Ramos (cell line): ENCODE measurements around the gene L1CAM.

Experiments
- in situ Hi-C: fragments of 300-500 bp; cut with MboI; formaldehyde crosslinking; loops from one replicate; pipeline ENCODE4 v1.14.3; 2022; ENCODE audit warnings: low sequenced_read_pairs; ENCODE audit not compliant: unreplicated experiment

L1CAM gene

GRCh38 chrX:153867671-153868070 is 18.3 kb downstream of the L1CAM start:
- in situ Hi-C loops: no loop called here

GRCh38 chrX:153867139-153867538 is 18.8 kb downstream of the L1CAM start:
- in situ Hi-C loops: no loop called here

- in situ Hi-C loops: no loop called here
Measured at GRCh38 chrX:153866302-153867019, 19.5 kb downstream of the L1CAM start.

DNA sequence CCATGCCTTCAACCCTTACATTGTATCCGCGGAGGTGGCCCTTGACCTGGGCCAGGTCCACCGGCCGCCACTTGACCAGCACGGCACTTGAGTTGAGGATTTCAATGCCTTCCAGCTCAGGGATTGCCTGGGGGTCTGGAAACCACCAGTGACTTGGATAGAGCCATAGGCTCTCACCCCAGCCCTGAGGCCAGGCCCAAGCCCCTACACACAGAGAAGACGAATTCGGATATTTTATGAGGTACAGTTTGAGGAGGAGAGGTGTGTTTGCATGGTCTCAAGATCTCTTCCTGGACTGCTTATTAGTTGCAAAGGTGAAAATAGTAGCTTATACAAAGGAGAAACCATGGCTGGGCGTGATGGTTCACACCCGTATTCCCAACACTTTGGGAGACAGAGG is 20.3 kb downstream of the L1CAM start:
- in situ Hi-C loops: no loop called here

DNA sequence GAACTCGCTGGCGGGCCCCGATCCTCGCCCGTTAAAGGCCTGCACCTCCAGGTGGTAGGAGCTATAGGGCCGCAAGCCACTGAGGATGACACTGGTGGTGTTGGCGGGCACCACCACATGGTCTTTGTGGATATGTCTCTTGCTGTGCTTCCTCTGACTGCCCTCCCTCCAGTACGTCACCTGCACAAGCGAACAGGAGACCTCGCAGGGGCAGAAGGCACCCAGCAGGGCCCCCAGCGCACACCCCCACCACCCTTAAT is 20.7 kb downstream of the L1CAM start:
- in situ Hi-C loops: no loop called here

DNA sequence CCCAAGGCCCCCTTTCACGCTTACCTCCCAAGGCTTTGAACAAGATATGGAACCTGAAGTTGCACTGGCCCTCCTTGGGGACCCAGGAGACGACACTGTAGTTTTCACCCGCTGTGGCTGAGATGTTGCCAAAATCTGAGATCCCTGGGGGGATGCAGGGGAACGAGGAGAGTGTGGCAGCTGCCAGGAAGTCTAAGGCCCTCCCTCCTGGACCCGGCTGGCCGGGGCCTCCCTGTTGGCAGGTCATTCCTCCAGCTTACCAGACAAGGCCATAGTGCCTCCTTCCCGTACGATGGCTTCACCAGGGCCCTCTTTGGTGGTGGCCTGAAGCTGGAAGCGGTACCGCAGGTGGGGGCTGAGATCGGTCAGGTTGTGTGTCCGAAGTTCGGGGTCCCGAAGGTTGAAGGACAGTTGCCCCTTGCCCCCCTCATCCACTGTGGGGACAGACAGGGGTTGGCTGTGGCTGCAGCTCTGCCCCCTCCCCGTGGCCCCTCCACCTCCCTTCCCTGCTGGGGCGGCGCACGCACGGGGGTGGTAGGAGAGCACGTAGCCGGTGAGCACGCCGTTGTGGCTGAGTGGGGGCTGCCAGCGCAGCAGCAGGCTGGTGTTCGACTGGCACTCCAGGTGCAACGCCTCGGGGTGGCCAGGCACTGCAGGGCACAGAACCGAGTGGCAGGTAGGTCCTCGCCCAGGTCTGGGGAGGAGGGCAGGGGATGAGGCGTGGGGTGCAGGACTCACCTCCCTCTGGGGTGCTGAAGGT is 21.2 kb downstream of the L1CAM start:
- in situ Hi-C loops: no loop called here

GRCh38 chrX:153864101-153864500 is 21.9 kb downstream of the L1CAM start:
- in situ Hi-C loops: no loop called here

GRCh38 chrX:153863251-153863991 is 22.6 kb downstream of the L1CAM start:
- in situ Hi-C loops: no loop called here

- in situ Hi-C loops: no loop called here
Measured at GRCh38 chrX:153862369-153863250, 23.4 kb downstream of the L1CAM start.

GRCh38 chrX:153861733-153862310 is 24.2 kb downstream of the L1CAM start:
- in situ Hi-C loops: no loop called here

DNA sequence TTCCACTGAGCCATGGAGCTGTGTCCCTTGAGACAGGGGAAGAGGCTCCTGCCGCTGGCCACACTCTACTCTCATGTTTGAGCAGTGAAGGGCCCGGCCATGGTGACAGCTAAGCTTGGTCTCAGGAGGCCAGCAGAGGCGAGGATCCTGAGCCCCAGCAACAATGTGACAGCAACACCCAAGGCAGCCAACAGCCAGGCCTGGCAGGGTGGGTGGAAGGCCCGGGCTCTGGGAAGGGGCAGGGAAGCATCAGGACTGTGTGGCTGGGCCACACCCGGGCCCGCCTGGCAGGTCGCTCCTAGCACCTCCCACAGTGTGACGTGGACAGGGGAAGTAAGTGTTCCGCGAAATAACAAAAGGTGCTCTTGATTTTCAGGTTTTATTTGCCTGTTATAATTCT is 24.8 kb downstream of the L1CAM start:
- in situ Hi-C loops: no loop called here

- in situ Hi-C loops: no loop called here
Measured at GRCh38 chrX:153857348-153857903, 28.5 kb downstream of the L1CAM start.

DNA sequence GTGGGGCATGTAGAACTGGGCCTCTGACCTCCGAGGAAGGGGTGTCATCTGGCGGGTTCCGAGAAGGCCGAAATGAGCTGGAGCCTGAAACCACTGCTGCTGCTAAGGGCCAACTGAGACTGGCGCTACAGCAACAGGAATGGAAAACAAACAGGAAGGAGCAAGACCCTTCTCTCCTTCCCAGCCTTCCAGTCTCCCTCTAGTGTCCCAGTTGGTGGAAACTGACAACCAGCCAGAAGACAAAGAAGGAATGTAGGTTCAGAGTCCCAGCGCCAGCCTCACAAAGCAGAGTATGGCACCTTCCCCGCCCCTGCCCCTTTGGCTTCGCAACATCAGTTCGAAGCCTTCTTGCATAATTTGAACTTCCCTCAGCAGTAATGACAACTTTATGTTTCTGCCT is 31.3 kb downstream of the L1CAM start:
- in situ Hi-C loops: no loop called here

DNA sequence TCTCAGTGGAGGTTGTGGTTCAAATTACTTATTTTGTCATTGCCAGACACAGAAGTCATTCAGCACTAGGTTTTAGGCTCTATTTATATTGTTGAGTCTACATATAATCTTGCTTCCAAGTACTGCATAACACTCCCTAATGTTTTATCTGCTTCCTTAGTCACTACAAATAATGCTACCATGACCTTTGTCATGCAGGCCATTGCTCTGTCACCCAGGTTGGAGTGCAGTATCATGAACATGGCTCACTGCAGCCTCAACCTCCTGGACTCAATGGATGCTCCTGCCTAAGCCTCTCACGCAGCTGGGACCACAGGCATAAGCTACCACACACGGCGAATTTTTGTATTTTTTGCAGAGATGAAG is 32.1 kb downstream of the L1CAM start:
- in situ Hi-C loops: no loop called here

DNA sequence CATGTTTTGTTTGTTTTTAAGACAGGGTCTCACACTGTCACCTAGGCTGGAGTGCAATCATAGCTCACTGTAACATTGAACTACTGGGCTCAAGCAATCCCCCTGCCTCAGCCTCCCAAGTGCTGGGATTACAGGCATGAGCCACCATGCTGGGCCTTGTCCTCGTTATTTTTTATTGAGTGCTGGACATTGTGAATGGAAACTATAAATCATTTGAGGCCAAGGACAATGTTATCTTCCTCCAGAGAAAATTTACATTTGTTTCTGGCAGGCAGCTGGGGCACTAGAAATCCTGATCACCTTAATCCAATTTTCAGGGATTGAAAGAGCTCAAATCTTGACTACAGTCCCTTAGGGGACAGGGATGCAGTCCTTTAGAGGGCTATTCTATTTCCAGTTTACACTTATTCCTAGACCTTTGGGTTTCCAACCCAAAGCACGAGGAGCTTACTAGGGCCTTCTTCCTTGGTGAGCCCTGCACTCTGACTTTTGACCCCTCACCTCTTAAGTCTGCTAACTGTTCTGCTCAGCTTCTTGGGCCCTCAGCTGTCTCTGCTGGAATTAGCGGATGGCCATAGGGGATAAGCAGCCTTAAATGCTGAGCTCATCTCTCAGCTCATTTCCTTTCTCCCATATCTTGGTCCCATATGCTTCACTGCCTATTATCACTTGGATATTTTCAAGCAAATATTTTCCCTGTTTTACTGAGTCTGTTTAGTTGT is 32.6 kb downstream of the L1CAM start:
- in situ Hi-C loops: no loop called here

DNA sequence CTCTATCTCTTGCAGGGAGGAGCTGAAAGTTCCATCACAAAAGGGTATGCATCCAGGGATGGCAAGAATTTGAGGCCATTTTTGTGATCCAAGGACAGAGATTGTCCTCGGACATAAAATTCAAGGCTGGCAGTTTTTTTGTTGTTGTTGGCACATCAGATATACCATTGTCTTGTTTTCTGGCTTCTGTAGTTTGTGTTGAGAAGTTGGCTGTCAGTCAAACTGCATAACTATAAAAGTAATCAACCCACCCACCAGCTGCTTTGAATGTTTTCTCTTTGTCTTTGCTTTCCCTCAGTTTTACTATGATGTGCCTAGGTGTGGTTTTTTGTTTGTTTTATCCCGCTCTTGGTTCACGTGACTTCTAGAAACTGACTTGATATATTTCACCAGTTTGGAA is 34.0 kb downstream of the L1CAM start:
- in situ Hi-C loops: no loop called here

DNA sequence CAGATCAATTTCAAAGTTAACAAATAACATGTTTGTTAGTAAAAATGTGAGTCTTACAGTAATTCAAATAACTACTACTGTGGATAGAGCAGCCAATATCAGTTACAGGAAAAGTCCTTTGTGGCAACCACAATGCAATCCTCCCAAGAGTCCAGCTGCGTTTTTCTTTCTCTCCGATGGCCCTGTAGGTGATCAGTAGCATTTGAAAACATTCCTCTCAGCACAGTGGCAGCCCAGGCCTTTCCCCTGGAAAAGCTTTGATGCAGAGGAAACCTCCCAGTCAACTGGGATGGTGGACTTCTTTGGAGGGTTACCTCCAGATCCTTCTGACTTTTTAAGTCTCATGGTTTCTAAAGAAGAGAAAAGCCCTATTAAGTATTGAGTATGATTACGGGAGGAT is 37.6 kb downstream of the L1CAM start:
- in situ Hi-C loops: no loop called here

GRCh38 chrX:153845842-153846241 is 40.1 kb downstream of the L1CAM start:
- in situ Hi-C loops: no loop called here

DNA sequence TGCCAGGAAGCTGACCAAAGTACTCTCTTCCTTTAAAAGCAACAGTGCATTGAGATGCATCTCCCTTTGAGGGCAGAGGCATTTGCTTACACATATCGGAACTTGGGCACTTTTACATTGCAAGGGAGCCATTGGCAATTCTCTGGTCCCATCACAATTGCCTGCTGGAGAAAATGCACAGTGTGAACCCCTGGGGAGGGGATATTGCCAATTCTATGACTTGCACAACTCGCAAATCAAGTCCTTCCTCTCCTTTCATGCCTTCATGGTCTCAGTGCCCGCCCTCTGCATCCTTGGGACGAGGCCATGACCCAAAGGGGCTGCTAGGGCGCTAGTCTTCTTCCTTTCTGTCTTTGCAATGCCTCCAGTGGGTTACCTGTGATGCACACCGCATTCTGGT is 40.8 kb downstream of the L1CAM start:
- in situ Hi-C loops: no loop called here
